ENCODE results near the gene MARF1.
"Not testable (repeated sequence)": the region's sequence is repeated elsewhere in the genome, so short reads cannot be mapped to it uniquely, and the experiment has no call there.

The MARF1 gene

DNA sequence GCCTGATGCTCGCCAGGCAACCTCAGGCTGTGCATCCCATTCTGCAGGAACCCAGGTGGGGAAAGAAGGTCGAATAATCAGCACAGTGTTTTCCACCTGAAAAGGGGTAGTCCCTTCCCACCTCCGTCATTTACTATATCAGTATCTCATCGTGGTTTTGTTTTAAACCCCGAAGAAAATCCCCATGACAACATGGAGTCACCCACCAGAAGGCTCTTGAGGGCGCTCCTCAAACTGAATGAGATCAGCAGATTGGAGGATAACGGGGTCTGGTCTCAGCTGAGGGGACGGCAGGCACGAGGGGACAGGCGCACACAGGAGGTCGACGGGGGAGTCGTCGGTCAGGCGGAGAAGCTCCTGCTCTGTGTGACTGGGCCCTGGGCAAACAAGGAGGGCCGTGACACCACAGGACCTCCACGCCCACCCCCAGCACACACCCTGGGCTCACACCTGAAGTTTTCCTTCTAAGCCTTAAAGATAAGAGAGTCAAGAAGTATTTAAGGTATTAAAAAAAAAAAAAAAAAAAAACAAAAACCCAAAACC, 44.2 kb downstream of the MARF1 start:
- DNase-seq = no peak

DNA sequence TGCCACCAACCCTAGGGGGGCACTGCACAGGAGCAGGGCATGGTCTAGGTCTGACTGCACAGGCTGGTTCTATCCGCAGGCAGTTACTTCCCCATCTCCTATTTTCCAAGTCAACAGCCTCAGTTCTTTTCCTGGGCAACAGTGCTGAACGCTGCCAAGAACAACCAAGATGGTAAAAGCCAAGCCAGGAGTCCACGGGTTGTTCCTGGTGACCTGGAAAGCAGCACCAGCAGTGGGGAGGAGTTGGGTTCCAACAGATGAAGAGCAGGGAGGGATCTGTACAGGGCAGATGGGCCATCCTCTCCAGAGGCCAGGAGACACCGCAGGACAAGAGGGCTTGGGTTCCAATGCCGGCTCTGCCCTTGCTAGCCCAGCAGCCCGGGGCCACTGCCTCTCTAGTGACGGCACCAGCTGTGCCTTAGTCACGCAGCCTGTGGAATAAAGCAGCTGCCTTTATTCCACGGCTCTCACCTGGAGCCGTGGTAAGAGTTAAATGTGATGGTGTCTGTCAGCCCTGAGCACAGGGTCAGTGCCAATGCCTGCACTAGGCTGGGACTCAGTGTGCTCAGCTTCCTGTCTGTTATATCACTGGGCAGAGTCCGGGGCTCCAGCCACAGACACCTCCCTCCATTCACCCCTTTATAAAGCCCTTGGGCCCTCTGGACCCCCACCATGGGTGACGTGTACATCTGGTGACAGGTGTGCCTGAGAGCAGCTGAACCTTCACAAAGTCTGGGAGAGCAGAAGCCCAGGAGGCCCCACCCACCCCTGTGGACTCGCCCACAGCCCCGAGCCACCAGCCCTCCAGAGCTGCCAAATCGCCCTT, 44.9 kb downstream of the MARF1 start:
- DNase-seq = no peak

DNA sequence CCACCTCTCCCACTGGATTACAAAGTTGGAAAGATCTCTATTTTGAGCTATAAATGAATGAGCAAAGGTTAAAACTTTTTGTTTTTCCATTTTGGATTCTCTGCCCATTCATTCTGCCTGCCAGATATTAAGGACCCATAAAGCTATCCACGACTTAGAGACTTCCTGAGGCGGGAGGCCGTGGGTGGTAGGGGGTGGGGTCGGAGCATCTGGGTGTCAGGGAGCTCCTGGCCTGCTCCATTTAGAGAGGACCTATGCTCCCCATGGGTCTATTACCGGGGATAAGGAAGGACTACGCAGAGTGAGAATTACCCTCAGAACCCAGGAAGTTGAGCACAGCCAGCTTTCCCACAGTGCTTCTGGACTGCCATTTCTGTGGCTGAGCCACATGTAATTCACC, 45.8 kb downstream of the MARF1 start:
- no peak for DNase-seq

DNA sequence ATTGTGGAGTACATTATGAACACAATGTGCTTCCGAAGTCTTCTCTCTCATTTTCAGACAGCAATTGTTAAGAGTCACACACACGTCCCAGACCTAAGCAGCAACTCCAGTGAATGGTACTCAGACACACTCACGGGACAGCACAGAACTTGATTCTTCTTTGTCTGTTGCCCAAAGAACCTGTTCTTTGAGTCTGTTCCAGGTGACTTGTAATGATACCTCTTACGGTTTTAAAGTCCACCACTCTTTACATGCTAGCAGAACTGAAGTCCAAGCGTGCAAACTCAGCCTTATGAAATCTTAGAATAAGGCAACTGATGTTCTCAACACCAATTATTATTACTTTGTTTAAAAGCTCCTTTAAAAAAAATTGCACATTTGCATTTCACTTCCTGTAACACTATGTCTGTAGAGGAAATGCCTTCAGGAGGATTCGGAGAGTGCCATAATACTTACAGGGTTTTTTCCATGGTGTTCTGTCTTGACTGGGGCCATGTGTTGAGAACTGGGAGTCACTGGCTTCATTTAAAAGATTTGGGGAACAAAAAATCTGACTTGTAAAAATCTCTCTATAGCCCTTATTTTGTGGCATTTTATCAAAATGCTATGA, 48.1 kb downstream of the MARF1 start:
- no peak for DNase-seq

DNA sequence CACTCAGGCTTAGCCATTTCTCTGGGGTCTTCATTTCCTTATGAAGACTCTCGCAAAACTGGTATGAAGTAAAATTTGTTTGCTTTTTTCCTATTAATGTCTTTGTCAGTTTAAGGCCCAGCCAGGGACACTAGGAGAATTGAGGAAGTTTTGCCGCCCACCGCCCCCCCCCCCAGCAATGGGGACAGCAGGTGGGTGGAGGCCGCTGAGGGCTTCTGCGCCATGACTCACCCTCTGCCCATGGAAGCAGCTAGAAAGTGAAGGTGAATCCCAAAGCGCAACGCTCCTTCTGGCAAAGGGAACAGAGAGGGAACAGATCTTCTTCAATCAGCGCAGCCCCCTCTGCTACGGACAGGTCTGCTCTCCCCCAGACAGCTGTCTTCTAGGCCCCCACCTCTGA, 49.7 kb downstream of the MARF1 start:
- DNase-seq = no peak

DNA sequence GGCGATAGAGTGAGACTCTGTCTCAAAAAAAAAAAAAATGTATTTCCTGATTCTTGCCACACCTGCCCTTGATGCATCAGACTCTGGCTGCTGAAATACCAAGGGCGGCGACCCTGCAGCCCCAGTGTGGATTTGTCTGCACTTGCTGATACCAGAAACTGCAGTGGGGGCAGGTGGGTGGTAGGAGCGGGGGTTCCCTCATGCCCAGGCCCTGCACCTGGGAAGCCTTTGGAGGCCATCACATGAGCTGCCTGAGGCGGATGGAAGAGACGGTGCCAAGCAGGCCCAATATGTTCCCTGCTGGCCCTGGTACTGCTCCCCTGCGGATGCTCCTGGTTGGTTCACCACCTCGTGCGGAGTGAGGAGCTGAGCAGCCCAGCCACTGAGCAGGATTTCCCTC, 50.6 kb downstream of the MARF1 start:
- DNase-seq = peak; percentile 76

DNA sequence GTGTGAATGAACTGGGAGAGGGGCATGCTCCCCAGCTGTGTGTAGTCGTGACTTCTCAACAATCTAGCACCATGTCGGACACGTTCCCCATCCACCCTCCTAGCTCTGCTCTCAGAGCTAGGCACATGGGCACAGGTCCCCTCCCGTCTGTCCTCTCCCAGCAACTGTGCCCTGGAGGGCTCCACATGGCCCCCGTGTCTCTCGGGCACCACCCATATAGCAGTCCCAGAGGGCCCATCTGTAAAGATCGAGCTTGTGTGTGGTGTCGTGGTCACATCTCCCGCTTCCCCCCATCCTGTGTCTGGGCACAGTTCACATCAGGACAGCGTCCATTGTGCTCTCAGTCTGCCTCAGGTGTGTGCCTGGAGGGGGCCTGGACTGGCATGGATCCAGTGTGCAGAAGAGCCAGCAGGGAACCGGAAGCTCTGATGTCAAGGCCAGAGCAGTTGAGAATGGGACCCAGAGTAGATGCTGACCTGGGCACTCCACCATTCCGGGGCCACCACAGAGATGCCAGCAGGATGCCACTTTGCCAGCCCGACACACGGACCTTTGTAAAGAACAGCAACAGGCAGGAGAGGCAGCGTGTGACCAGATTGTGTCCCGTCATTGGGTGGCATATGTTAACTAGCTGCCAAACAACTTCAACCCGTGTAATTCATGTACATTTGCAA, 55.7 kb downstream of the MARF1 start:
- DNase-seq = no peak

DNA sequence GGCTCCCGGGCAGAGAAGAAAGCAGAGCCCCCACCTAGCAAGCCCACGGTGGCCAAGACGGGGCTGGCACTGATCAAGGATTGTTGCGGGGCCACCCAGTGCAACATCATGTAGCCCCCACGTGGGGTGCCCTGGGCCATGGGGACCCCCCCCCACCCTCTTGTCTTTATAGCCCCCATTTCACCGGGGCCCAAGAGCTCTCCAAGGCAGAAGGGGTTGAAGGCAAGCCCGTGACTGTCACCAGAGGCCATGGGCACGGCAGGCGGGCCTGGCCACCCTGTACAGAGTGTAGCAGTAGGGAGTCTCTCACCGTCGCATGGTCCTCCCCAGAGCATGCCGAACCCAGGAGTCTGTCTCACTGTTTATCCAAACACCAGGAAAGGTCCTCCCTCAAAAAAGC, 56.2 kb downstream of the MARF1 start:
- DNase-seq = no peak

DNA sequence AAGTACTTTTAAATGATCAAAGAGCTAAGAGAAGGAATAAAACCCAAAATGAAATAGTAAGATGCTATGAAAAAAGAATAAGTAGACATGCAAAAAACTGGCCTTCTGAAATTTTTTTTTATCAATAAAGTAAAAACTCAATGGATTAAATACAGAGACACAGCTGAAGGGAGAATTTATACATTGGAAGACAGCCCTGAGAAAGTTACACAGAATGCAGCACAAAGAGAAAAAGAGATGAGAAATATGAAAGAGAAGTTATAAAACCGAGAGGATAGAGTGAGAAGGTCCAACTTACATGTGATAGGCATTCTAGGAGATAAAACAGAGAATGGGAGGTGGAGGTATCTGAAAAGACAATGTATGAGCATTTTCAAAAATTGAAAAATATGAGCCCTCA, 57.0 kb downstream of the MARF1 start:
- DNase-seq = no peak

DNA sequence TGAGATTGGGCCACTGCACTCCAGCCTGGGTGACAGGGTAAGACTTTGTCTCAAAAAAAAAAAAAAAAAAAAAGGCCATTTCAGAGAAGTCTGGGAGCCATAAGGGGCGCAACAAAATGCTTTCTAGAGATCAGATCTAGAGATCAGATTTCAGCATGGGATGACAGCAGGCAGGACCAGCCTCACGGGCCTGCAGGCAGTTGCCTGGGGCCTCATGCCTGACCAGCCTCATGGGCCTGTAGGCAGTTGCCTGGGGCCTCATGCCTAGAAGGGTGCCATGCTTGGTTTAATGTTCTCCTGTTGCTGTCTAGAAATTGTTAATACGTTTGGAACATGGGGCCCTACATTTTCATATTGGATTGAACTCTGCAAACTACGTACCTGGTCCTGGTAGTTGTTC, 59.4 kb downstream of the MARF1 start:
- no peak for DNase-seq

DNA sequence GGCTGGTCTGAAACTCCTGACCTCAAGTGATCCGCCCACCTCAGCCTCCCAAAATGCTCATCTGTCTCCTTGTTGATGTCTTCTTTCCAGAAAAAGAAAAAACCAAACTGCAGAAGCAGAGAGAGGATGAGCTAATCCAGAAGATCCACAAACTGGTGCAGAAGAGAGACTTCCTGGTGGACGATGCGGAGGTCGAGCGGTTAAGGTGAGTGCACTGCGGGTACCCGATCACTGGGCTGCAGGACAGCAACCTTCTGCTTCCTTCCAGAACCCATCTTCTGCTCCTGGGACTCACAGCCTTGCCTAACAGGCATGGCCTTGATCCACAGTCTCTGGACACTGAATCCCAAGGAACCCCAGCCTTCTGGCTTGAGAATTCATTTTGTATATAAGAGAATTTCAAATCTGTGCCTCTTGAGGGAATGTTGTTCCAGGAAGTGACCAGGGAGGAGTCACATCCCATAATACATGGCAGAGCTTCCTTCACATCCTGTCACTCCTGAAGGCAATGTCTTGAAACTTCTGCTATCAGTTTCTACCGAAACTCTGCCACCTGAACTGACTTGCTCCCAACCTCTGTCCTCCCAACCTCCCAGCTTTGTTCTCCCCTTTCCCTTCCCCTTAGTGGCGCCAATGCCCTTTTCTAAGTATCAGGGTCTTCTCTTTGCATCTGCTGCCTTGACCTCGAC, 61.7 kb downstream of the MARF1 start:
- no peak for DNase-seq

DNA sequence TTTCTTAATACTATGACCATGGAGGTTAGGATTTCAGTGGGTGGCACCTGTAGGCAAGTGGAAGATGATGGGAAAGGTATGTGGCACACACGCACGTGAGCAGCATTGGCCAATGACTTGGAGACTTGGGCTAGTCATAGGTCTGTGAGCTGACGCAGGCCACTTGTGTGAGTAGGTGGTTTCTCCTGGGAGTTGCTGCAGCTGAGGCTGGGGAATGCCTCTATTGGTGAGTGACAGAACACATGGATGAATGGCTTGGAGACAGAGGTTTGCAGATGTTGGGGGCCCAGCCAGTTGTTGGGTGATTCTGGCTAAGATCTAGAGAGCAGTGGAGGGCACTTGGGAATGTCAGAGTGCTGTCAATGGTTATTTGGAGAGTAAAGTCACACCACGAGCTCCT, 64.1 kb downstream of the MARF1 start:
- no peak for DNase-seq

DNA sequence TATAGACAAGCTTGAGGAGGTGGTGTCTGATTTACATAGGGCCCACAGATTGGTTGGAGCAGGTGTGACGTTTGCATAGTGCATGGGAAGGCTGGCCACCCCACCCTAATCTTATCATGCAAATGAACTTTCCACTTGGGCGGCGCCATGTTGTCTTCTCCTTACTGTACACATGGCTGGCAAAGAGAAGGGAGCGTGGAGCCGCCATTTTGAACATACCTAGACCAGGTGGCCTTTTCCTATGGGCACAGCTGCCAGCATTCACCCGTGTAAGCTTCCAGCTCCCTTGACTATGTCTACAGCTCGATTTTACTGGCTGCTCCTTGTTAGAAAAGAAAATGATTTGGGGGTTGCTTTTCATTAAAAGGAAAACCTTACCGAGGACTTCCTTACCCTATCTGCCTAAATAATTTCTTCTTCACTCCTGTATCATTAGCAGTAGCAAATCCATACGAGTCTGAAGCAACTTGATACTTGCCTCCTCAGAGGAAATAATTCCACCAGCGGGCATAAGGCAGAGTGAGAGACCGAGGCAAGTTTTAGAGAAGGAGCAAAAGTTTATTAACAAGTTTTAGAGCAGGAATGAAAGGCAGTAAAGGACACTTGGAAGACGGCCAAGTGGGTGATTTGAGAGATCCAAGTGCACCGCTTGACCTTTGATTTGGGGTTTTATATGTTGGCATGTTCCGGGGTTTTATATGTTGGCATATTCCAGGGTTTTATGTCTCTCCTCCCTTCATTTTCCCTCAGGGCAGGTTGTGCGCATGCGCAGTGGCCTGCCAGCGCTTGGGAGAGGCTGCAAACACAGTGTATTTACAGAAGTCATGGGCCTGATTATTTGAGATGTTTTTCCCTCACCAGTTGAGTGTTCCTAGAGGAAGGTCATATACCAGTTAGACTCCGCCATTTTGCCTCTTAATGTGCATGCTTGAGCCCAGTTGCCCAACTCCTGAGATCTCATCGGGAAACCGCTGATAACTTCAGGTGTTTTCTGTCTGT, 65.7 kb downstream of the MARF1 start:
- DNase-seq = no peak

DNA sequence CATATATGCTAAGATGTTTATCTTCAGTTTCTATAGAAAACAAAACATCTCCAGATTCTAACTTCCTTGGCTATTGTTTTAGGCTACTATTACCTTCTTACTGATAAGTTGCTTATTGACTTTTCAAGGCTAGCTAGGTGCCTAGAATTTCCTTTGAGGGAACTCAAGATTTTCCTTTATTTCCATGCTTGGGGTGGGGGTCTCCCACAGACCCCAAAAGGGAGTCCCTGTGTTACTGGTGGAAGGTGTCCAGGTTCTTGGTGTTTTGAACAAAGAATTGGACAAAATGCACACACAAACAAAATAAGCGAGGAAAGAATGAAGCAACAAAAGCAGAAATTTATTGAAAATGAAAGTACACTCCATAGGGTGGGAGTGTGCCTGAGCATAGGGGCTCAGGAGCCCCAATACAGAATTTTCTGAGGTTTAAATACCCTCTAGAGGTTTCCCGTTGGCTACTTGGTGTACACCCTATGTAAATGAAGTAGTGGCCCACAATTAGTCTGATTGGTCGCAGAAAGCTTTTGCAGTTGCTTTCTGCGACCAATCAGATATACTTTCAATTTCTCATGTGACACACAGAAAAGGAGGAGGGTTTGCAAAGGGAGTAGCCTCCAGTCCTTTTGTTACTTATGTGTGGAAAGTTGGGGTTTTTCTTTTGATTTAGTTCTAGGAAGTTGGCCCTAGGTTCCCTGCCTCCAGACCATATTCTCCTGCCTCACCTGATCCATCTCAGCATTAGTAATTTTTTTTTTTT, 67.5 kb downstream of the MARF1 start:
- no peak for DNase-seq

DNA sequence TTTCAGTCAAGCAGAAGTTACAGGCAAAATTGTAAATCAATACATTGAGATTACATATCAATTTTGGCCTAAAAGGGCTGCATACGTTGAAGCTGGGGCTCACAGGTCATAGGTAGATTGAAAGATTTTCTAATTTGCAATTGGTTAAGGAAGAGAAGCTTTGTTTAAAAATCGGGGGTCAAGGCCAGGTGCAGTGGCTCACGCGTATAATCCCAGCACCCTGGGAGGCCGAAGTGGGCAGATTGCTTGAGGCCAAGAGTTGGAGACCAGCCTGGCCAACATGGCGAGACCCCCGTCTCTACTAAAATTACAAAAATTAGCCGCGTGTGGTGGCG, 68.4 kb downstream of the MARF1 start:
- DNase-seq = no peak

DNA sequence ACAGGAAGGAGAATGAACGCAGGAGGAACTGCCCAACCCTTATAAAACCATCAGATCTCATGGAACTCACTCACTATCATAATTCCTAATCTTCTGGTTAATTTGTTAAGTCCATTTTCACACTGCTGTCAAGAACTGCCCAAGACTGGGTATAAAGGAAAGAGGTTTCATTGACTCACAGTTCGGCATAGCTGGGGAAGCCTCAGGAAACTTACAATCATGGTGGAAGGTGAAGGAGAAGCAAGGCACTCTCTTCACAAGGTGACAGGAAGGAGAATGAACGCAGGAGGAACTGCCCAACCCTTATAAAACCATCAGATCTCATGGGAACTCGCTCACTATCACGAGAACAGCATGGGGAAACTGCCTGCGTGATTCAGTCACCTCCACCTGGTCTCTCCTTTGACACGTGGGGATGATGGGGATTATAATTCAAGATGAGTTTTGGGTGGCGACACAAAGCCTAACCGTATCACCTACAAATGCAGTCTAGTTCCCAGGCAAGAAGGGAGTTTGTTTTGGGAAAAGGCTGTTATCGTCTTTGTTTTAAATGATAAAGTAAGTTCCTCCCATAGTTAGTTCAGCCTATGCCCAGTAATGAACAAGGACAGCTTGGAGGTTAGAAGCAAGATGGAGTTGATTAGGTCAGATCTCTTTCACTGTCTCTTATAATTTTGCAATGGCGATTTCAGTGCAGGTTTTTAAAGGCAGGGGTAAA, 68.9 kb downstream of the MARF1 start:
- not testable (repeated sequence) for DNase-seq

DNA sequence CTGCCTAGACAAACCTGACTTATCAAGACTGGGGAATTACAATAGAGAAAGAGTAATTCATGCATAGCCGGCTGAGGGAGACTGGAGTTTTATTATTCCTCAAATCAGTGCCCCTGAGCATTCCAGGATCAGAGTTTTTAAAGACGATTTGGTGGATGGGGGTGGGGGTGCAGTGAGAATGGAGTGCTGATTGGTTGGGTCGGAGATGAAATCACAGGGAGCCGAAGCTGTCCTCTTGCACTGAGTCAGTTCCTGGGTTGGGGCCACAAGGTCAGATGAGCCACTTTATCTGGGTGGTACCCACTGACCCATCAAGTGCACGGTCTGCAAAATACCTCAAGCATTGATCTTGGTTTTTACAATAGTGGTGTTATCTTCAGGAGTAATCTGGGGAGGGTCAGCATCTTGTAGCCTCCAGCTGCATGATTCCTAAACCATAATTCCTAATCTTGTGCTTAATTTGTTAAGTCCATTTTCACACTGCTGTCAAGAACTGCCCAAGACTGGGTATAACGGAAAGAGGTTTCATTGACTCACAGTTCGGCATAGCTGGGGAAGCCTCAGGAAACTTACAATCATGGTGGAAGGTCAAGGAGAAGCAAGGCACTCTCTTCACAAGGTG, 69.6 kb downstream of the MARF1 start:
- DNase-seq = no peak

DNA sequence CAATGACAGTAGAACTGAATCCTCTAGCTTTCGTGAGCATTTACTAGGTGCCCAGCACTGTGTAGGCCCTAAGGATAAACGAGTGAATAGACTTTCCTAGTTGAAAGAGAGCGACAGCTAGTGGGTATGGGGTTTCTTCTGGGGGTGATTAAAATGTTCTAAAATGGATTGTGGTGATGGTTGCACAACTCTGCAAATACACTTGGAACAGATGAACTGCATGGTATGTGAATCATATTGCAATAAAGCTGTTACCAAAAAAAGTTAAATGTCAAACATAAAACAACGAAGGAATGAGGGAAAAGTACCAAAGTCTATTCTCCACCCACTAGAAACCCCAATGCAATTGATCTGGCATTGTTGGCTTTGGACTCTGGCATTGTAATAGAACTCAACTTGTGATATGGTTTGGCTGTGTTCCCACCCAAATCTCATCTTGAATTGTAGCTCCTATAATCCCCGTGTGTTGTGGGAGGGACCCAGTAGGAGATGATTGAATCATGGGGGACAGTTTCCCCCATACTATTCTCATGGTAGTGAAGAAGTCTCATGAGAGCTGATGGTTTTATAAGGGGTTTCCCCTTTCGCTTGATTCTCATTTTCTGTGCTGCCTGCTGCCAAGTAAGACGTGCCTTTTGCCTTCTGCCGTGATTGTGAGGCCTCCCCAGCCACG, 70.5 kb downstream of the MARF1 start:
- no peak for DNase-seq

DNA sequence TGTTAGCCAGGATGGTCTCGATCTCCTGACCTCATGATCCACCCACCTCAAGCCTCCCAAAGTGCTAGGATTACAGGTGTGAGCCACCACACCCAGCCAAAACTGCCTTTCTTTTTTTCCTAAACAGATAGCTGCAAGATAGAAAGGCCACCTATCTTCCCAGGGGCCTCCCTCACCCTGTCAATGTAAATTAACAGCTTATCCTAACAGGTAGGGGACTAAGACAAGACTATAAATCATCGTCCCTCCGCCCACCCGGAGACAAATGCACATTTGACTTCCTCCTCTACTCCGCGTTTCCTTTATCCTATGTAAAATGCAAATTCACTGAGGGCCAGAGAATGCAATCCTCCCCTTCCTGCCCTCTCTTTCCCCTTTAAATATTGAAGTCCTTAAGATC, 71.4 kb downstream of the MARF1 start:
- DNase-seq = no peak

DNA sequence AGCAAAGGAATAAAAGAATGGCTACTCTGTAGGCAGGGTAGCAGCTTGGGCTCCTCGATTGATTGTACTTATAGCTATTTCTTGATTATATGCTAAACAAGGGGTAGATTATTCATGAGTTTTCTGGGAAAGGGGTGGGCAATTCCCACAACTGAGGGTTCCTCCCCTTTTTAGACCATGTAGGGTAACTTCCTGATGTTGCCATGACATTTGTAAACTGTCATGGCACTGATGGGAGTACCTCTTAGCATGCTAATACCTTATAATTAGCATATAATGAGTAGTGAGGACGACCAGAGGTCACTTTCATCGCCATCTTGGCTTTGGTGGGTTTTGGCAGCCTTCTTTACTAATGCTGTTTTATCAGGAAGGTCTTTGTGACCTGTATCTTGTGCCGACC, 72.3 kb downstream of the MARF1 start:
- not testable (repeated sequence) for DNase-seq
